Measurements from ENCODE around the gene PIP4K2A.

Gene PIP4K2A

GRCh38 chr10:22589851-22590514 is 124.4 kb downstream of the PIP4K2A start:
- no peak for DNase-seq

- DNase-seq, result no peak
Observed at GRCh38 chr10:22588462-22588861, 125.9 kb downstream of the PIP4K2A start.

GRCh38 chr10:22583683-22584082 is 130.7 kb downstream of the PIP4K2A start:
- DNase-seq, result no peak

- DNase-seq, result no peak
Observed at GRCh38 chr10:22581461-22581860, 132.9 kb downstream of the PIP4K2A start.

GRCh38 chr10:22580711-22581110 is 133.7 kb downstream of the PIP4K2A start:
- no peak for DNase-seq

- no peak for DNase-seq
Observed at GRCh38 chr10:22579826-22580225, 134.6 kb downstream of the PIP4K2A start.

- DNase-seq, result no peak
Observed at GRCh38 chr10:22573820-22574569, 140.4 kb downstream of the PIP4K2A start.

- no peak for DNase-seq
Observed at GRCh38 chr10:22570733-22571430, 143.5 kb downstream of the PIP4K2A start.

GRCh38 chr10:22570234-22570633 is 144.1 kb downstream of the PIP4K2A start:
- DNase-seq, result no peak

GRCh38 chr10:22568928-22569327 is 145.4 kb downstream of the PIP4K2A start:
- no peak for DNase-seq

GRCh38 chr10:22564060-22564459 is 150.3 kb downstream of the PIP4K2A start:
- DNase-seq, result no peak

GRCh38 chr10:22561909-22562308 is 152.5 kb downstream of the PIP4K2A start:
- no peak for DNase-seq

GRCh38 chr10:22560913-22561239 is 153.5 kb downstream of the PIP4K2A start:
- no peak for DNase-seq

GRCh38 chr10:22560096-22560912 is 154.1 kb downstream of the PIP4K2A start:
- no peak for DNase-seq

- no peak for DNase-seq
Observed at GRCh38 chr10:22557321-22557720, 157.1 kb downstream of the PIP4K2A start.

- no peak for DNase-seq
Observed at GRCh38 chr10:22556774-22557173, 157.6 kb downstream of the PIP4K2A start.

GRCh38 chr10:22554461-22555182 is 159.8 kb downstream of the PIP4K2A start:
- peak; percentile 25 for DNase-seq

- DNase-seq, result no peak
Observed at GRCh38 chr10:22553452-22553995, 160.9 kb downstream of the PIP4K2A start.

- DNase-seq, result peak; percentile 16
Observed at GRCh38 chr10:22552888-22553378, 161.4 kb downstream of the PIP4K2A start.

- no peak for DNase-seq
Observed at GRCh38 chr10:22551681-22552365, 162.6 kb downstream of the PIP4K2A start.

GRCh38 chr10:22550732-22551131 is 163.6 kb downstream of the PIP4K2A start:
- no peak for DNase-seq

Data from NCI-H510A (cell line).